HEK293 (cell line): ENCODE data around the gene PHF10.

Experiments
- BCL11A ChIP-seq: fragments of 450-650 bp; formaldehyde crosslinking; IDR thresholded peaks from 2 replicates; pipeline ENCODE4 v1.5.1; 2016; ENCODE audit warnings: low read depth, missing biosample characterization, missing genetic modification characterization
- REPIN1 ChIP-seq: fragments of 450-650 bp; formaldehyde crosslinking; IDR thresholded peaks from 2 replicates; pipeline ENCODE4 v1.5.1; 2017; ENCODE audit warnings: missing biosample characterization, missing genetic modification characterization, low read depth
- TRIM28 ChIP-seq: IDR thresholded peaks from 2 replicates; pipeline ENCODE4 v1.6.1; 2011; ENCODE audit warnings: low read length, control low read depth, borderline replicate concordance
- YY1 ChIP-seq: fragments of 450-650 bp; formaldehyde crosslinking; IDR thresholded peaks from 2 replicates; pipeline ENCODE4 v1.5.1; 2018; ENCODE audit warnings: missing biosample characterization, missing genetic modification characterization
- ZFP41 ChIP-seq: fragments of 450-650 bp; formaldehyde crosslinking; IDR thresholded peaks from 2 replicates; pipeline ENCODE4 v1.5.1; 2016; ENCODE audit warnings: missing biosample characterization, missing genetic modification characterization, borderline replicate concordance
- ZFP69B ChIP-seq: fragments of 450-650 bp; formaldehyde crosslinking; IDR thresholded peaks from 2 replicates; pipeline ENCODE4 v1.5.1; 2016; ENCODE audit warnings: missing biosample characterization, missing genetic modification characterization
- ZNF843 ChIP-seq: fragments of 450-650 bp; formaldehyde crosslinking; IDR thresholded peaks from 2 replicates; pipeline ENCODE4 v1.5.1; 2016; ENCODE audit warnings: missing biosample characterization, missing genetic modification characterization
- TF ChIP-seq, protein P1 (sequence below): fragments of 450-650 bp; formaldehyde crosslinking; IDR thresholded peaks from 2 replicates; pipeline ENCODE4 v1.5.1; 2016; ENCODE audit warnings: missing biosample characterization, missing genetic modification characterization
- TF ChIP-seq, protein P2 (sequence below): fragments of 450-650 bp; formaldehyde crosslinking; IDR thresholded peaks from 2 replicates; pipeline ENCODE4 v1.5.1; 2017; ENCODE audit warnings: missing biosample characterization, missing genetic modification characterization
- TF ChIP-seq, protein P3 (sequence below): fragments of 450-650 bp; formaldehyde crosslinking; IDR thresholded peaks from 2 replicates; pipeline ENCODE4 v1.5.1; 2016; ENCODE audit warnings: missing biosample characterization, missing genetic modification characterization, low read depth
- TF ChIP-seq, protein P4 (sequence below): fragments of 450-650 bp; formaldehyde crosslinking; IDR thresholded peaks from 2 replicates; pipeline ENCODE4 v1.5.1; 2016; ENCODE audit warnings: missing biosample characterization, missing genetic modification characterization

- TF ChIP-seq, protein P1, sequence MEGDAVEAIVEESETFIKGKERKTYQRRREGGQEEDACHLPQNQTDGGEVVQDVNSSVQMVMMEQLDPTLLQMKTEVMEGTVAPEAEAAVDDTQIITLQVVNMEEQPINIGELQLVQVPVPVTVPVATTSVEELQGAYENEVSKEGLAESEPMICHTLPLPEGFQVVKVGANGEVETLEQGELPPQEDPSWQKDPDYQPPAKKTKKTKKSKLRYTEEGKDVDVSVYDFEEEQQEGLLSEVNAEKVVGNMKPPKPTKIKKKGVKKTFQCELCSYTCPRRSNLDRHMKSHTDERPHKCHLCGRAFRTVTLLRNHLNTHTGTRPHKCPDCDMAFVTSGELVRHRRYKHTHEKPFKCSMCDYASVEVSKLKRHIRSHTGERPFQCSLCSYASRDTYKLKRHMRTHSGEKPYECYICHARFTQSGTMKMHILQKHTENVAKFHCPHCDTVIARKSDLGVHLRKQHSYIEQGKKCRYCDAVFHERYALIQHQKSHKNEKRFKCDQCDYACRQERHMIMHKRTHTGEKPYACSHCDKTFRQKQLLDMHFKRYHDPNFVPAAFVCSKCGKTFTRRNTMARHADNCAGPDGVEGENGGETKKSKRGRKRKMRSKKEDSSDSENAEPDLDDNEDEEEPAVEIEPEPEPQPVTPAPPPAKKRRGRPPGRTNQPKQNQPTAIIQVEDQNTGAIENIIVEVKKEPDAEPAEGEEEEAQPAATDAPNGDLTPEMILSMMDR, result no peak
- TF ChIP-seq ZNF843, result no peak
- no peak for TF ChIP-seq ZFP41 (tag by site-specific recombination)
- no peak for TF ChIP-seq YY1 (tag by site-specific recombination)
- TF ChIP-seq, protein P2, sequence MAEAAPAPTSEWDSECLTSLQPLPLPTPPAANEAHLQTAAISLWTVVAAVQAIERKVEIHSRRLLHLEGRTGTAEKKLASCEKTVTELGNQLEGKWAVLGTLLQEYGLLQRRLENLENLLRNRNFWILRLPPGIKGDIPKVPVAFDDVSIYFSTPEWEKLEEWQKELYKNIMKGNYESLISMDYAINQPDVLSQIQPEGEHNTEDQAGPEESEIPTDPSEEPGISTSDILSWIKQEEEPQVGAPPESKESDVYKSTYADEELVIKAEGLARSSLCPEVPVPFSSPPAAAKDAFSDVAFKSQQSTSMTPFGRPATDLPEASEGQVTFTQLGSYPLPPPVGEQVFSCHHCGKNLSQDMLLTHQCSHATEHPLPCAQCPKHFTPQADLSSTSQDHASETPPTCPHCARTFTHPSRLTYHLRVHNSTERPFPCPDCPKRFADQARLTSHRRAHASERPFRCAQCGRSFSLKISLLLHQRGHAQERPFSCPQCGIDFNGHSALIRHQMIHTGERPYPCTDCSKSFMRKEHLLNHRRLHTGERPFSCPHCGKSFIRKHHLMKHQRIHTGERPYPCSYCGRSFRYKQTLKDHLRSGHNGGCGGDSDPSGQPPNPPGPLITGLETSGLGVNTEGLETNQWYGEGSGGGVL (tag by site-specific recombination), result no peak
- no peak for TF ChIP-seq ZFP69B (tag by site-specific recombination)
- no peak for TF ChIP-seq BCL11A (tag by site-specific recombination)
- TF ChIP-seq TRIM28, result no peak
- TF ChIP-seq, protein P3, sequence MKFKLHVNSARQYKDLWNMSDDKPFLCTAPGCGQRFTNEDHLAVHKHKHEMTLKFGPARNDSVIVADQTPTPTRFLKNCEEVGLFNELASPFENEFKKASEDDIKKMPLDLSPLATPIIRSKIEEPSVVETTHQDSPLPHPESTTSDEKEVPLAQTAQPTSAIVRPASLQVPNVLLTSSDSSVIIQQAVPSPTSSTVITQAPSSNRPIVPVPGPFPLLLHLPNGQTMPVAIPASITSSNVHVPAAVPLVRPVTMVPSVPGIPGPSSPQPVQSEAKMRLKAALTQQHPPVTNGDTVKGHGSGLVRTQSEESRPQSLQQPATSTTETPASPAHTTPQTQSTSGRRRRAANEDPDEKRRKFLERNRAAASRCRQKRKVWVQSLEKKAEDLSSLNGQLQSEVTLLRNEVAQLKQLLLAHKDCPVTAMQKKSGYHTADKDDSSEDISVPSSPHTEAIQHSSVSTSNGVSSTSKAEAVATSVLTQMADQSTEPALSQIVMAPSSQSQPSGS, result no peak
- TF ChIP-seq, protein P4, sequence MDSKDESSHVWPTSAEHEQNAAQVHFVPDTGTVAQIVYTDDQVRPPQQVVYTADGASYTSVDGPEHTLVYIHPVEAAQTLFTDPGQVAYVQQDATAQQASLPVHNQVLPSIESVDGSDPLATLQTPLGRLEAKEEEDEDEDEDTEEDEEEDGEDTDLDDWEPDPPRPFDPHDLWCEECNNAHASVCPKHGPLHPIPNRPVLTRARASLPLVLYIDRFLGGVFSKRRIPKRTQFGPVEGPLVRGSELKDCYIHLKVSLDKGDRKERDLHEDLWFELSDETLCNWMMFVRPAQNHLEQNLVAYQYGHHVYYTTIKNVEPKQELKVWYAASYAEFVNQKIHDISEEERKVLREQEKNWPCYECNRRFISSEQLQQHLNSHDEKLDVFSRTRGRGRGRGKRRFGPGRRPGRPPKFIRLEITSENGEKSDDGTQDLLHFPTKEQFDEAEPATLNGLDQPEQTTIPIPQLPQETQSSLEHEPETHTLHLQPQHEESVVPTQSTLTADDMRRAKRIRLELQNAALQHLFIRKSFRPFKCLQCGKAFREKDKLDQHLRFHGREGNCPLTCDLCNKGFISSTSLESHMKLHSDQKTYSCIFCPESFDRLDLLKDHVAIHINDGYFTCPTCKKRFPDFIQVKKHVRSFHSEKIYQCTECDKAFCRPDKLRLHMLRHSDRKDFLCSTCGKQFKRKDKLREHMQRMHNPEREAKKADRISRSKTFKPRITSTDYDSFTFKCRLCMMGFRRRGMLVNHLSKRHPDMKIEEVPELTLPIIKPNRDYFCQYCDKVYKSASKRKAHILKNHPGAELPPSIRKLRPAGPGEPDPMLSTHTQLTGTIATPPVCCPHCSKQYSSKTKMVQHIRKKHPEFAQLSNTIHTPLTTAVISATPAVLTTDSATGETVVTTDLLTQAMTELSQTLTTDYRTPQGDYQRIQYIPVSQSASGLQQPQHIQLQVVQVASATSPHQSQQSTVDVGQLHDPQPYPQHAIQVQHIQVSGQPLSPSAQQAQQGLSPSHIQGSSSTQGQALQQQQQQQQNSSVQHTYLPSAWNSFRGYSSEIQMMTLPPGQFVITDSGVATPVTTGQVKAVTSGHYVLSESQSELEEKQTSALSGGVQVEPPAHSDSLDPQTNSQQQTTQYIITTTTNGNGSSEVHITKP (tag by site-specific recombination), result no peak
- no peak for TF ChIP-seq REPIN1 (tag by site-specific recombination)
Observed at GRCh38 chr6:169660751-169661390, 63.4 kb downstream of the PHF10 start.
